HG03521 (cell line): Measurements from ENCODE around the gene ABCA9.

Source experiments
- ATAC-seq: cut with Tn5 transposase; IDR thresholded peaks from one replicate; pipeline ENCODE4 v1.9.1; 2021; ENCODE audit warnings: mild to moderate bottlenecking, moderate library complexity; ENCODE audit not compliant: unreplicated experiment

The ABCA9 gene

DNA sequence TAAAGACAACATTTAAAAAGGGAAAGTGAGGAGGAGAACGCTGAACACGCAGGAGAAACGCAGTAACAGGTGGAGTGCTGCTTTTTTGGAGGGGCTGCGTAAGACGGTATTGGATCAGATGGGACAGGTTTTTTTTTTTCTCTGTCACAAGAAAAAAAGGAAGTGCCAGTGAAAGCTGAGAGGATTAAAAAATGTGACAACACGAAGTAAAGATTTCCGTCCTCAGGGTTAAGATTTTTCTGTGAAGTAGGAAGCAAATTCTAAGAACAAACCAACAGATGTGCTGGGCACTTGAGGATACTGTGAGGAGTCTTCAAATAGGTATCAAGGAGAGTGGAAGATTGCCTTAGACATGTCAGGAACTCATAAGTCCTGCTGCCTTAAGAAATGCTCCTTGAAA lies 5.8 kb upstream of the ABCA9 start:
- no peak for ATAC-seq

DNA sequence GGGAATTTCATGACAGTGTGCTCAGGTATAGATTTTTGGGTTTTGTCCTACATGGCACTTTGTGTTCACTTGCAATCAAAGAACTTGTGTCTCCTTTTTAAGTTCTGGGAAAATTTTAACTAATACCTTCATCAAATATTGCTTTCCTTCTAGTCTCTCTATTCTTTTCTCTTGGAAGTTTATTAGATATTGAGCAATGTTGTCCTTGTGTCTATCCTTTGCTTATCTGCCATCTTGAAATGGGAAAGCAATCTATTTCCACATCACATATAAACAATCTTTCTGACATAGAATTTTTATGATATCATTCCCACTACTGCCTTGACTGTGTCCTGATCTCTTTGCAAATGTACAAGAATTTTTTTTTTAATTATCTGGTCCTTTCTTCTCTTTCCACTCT lies 4.4 kb upstream of the ABCA9 start:
- ATAC-seq, result no peak

DNA sequence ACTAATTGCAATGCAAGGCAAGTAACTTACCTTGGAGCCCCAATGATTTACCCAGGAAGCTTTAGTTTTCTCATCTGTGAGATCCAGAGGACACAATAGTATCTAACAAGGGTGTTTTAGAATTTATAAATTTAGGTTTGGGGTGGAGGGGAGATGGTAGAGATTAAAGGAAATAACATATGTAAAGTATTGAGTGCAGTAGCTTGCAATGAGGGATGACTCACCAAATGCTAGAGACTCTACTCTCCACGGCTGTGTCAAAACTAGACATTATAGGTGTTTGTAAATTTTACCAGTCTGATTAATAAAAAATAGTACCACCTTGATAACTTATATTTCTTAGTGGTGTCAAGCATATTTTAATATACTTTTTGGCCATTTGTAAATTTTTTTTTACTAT lies 3.7 kb upstream of the ABCA9 start:
- no peak for ATAC-seq

DNA sequence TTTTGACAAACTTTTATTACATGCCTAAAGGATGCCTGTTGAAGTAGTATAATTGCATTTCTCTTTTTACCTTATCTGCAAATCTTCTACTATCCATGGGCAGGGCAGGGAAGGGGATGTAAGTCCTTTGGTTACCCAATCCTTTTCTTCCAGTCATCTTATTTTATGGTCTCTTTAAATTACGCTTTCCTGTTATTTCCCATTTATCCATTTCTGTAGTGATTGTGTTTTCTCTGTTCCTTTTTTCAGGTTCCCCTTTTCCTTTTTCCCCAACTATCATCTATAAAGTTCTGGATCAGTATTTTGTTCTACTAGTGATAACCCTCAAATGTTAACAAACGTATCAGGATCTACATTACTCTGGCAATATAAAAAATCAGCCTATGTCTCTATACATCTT lies 3.3 kb upstream of the ABCA9 start:
- ATAC-seq, result no peak

DNA sequence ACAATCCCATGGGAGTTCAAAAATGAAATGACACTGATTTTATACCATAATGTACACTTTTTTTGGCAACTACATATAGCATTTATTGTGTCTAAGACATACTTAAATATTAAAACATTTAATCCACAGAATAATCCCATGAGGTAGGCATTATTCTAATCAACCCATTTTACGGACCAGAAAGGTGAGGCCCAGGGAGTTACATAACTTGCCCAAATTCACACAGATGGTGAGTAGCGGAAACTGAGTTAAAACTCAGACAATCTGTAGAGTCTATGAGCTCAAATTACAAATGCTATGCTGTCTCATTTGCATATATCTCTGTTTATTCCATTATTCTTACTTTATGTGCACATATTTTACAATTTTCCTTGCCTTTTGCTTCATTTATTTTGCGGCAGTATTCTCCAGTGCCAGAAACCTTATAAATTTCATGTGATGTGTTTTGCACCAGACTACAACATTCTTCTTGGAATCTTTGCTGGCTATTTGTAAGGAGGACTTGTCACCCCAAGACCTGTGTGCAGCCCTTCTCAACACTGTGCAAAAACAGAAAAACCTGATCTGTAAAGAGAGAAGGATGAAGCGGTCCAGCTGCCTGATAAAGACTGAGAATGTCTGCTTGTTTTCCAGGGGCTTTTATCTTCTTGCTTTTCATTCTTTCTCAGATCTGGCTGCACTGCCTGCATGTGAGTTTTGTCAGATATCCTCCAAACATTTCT lies 2.3 kb upstream of the ABCA9 start:
- ATAC-seq, result no peak

DNA sequence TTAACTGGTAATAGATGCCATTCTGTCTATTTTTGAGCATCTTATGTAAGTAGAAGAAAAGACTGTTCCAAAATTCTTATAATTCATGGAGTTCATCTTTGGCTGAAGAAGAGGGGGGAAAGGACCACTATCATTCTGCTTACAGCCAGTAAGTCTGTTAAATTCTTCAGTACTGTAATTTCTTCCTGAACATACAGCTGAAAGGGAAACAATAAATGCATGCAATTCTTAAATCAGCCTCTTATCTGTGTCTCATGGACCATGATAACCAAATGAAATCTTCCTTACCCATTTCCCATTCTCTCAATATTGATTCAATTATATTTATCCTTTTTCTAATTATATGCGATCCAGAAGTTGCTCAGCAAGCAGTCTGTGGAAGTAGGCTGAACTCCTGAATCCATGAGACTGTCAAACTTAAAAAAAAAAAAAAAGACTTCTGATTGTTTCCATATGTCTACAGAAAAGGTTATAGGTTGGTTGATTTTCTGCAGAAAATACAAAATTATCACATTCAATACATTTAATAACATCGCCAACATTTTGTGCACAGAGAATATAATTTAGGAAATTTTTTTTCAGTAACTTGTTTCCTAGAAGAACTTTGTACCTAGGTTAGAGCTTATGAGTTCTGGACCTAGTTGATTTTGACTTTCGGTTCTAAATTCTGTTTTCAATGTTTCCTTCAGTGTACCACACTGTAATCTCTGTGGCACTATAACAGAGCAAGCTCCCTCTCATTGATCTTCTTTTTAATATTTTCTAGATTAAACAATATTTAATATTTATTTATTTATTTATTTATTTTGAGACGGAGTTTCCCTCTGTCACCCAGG lies 1.2 kb upstream of the ABCA9 start:
- ATAC-seq, result no peak

DNA sequence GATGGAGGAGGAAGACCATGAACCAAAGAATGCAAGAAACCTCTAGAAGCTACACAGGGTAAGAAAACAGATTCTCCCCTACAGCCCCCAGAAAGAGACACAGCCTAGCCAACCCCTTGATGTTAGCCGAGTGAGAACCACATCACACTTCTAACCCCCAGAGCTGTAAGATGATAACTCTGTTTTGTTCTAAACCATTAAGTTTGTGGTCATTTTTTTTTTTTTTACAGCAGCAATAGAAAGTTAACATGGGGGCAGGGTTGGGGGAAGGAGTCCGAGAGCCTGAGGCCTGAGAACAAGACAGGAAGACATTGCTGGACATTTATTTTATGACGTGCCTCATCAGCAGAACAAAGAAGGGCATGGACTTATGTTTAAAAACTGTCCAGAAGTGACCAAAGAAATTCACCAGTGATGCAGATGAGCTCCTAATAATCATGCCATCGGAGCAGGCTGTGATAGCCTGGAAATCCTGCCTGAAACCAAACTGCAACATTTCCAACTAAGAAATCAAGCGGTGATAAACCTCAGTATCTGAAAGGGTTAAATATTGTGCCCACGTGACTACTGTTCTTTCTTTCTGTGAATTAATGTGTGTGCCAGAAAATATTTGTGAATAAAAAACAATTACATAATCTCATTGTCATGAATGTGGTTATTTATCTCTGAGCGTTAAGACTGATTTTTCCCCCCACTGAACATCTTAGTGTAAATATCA lies 1.1 kb downstream of the ABCA9 start:
- ATAC-seq, result no peak

GRCh38 chr17:69058165-69058564 lies 2.6 kb downstream of the ABCA9 start:
- ATAC-seq, result no peak

DNA sequence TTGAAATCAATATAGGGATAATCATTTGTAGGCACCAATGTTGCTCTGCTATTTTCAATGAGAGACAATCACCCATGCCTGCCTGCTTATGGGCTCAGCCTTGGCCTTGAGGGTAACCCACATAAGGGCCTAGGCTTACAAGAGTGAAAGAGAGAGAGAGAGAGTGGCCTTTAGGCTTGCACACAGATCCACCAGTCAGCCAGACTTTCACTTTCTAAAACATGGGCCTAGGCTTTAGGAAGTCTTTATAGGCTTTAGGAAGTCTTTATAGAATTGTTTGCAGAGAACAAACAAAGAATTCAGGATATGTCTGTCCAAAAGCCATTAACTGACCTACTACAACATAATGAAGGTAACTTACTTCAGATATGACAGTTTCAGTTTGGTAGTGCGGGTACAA lies 3.4 kb downstream of the ABCA9 start:
- no peak for ATAC-seq

DNA sequence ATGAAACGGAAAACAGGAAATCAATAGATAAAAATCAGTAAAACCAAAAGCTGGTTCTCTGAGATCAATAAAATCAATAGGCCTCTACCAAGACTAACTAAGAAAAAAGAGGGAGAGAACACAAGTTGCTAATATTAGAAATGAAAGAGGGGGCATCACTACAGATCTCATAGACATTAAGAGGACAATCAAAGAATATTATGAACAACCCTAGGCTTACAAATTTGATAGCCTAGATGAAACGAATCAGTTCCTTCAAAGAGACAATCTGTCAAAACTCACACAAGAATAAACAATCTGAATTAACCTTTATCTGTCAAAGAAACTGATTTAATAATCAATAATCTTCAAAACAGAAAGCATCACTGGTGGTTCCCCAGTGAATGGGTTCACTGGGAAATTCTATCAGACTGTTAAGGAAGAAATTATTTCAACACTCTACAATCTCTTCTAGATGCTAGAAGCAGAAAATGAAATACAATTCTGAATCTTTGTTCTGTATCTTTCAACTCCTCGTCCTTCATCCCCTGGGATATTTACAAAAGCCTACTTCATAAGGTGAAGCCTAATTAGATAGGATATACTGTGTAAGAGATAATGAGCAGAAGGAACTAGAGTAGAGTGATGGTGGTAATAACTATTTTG lies 4.4 kb downstream of the ABCA9 start:
- ATAC-seq, result no peak

- ATAC-seq, result no peak
These were observed 5.4 kb downstream of the ABCA9 start for GRCh38 chr17:69055334-69055733.

- ATAC-seq, result no peak
These were observed 9.5 kb downstream of the ABCA9 start for GRCh38 chr17:69050999-69051775.

DNA sequence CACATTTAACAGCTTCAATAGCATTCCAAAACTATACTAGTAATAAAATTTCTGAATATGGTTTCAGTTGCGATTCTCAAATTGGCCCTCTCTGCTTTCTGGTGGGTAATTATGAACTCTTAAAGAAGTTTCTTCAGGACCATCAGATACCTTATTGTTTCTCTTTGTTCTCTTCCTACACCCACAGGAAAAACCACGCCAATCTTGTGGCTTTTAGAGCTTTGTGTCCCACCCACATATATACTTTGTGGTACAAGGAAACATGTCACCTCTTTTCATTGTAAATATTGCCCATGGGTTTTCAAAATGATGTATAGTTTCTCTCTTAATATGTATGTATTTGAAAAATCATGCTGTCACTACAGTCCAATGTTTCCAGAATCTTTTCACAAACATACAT lies 12.1 kb downstream of the ABCA9 start:
- ATAC-seq, result no peak

DNA sequence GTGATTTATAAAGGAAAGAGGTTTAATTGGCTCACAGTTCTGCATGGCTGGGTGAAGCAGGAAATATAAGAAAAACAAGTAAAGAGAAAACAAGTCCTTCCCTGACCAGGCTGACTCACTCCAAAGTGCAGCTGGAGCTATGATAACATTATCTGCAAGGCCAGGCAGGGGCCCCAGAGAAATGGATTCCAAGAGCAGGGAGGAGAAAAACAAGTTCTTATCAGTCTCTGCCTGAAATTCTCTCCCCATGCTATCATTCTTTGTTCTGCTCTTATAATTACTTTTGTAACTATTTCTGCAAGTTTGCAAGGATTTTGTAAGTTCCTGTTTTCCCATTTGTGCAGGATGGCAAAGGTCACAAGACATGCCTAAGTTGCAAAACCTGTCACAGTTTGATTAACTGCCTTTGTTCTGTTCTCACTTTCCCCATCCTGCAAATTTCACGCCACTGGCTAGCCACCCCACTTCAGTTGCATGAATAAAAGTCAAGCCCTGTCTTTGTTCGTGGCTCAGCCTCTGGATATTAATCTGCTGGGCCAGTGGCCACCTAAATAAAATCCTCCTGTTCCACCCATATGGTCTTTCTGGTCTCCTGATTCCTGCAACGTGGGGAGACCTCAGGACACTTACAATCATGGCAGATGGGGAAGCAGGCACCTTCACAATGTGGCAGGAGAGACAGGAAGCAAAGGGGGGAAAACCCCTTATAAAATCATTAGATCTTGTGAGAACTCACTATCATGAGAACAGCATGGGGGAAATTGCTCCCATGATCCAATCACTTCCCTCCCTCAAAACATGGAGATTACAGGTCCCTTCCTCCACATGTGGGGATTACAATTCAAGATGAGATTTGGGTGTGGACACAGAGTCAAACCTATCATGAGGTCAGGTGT lies 13.1 kb downstream of the ABCA9 start:
- no peak for ATAC-seq

DNA sequence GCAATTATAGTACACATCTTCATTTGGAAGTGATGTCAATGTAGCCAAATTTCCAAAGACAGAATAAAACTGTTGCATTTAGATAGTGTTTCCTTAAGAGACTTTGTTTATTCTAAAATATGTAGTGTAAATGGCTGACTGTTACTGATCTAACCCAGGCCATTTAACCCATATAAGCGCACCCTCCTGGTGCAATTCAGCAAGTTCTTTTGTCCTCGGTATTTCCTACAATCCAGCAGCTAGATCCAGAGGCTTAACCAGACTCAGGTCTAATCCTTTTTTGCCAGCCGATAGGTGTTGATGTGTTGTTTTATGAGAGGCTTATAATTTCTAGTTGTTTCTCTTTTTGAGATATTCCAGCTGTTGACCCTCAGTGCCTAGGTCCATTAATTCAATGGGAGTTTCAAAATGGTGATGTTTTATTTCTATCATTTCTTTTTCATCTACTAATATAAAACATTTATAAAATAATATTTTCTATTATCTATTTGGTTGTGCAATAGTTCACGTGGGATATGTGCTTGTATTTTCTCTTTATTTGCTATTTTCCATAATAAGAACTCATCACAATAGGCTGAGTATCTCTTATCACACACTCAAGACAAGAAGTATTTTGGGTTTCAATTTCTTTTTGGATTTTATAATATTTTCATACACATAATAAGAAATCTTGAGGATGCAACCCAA lies 14.5 kb downstream of the ABCA9 start:
- ATAC-seq, result no peak

DNA sequence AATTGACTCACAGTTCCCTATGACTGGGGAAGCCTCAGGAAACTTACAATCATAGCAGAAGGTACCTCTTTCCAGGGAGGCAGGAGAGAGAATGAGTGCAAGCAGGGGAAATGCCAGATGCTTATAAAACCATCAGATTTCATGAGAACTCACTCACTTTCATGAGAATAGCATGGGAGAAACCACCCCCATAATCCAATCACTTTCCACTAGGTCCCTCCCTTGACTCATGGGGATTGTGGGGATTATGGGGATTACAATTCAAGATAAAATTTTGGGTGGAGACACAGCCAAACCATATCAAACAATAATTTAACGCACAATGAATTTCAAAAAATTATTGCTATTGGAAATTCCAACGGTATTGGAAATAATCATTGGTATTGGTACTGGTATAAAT lies 15.1 kb downstream of the ABCA9 start:
- no peak for ATAC-seq

GRCh38 chr17:69044371-69044770 lies 16.4 kb downstream of the ABCA9 start:
- ATAC-seq, result no peak

DNA sequence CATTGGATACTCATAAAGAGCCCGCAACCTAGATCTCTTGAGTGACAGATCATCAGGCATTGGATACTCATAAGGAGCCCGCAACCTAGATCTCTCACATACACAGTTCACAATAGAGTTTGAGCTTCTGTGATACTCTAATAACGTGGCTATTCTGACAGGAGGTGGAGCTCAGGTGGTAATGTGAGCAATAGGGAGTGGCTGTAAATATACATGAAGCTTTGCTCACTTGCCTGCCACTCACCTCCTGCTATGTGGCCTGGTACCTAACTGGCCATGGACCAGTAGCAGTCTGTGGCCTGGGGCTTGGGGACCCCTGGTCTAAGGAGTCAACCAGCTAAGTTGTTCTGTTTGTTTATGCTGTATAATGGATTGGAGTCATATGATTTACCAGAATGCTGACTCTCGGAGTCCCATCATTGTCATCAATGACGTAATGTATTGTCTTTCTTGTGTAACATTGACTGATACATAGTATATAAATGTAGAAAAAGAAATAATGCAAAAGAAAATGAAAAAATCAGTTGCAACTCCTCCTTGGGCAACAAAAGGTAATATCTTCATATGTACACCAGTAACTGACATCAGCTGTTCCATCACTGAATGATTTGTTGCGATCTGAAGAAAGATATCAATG lies 17.5 kb downstream of the ABCA9 start:
- no peak for ATAC-seq

- ATAC-seq, result no peak
These were observed 18.4 kb downstream of the ABCA9 start for GRCh38 chr17:69042308-69042707.
